RWPE1 (cell line): Measurements from ENCODE around the gene SPOCD1.

ENCODE experiments used
- CTCF ChIA-PET: fragments of 350-600 bp; sonication (Branson Sonifier 250); formaldehyde crosslinking; extraction: SDS; loops from one replicate; lab custom pipeline; 2021; lab: Yijun Ruan, JAX
- POLR2A ChIA-PET: fragments of 400-600 bp; formaldehyde crosslinking; extraction: SDS; loops from one replicate; lab custom pipeline; 2020; ENCODE audit warnings: antibody characterized with exemption; ENCODE audit not compliant: low non-redundant PET; lab: Yijun Ruan, JAX
- DNase-seq: peaks from one replicate; pipeline ENCODE4 v3.0.0; 2012; ENCODE audit warnings: low spot score
- H3K27ac ChIP-seq: fragments of 450-650 bp; 2 replicates; pipeline ENCODE4 v1.5.1; 2017
- TF ChIP-seq, protein P1 (sequence below): fragments of 450-650 bp; conservative IDR thresholded peaks from 2 replicates; pipeline ENCODE4 v1.5.1; 2017; ENCODE audit warnings: low read depth, mild to moderate bottlenecking

SPOCD1 gene

DNA sequence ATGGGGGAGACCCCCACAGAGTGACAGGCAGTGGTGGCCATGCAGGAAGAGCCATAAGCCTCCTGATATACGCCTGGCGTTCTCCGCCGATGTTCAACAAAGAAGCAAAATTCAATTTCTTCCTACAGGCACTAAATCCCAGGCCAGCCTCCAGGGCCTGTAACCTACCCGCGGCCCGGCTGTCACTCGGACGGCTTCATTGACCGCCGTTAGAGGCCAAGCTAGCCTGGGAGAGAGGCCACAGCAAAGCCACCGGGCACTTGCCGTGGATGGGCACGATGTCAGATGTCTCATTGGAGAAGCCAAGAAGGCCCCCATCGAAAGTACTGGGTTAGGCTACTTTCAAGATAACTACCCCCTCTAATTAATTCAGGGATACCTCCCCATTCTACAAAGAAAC is 61.4 kb downstream of the SPOCD1 start:
- DNase-seq: no peak
- ChIA-PET CTCF (interaction anchor here (0.5 kb wide), 1 partner anchor 83 kb away, joined by 3 read pairs; no protein-coding TSS in a partner anchor), POLR2A (no interaction called here)
- TF ChIP-seq, protein P1, sequence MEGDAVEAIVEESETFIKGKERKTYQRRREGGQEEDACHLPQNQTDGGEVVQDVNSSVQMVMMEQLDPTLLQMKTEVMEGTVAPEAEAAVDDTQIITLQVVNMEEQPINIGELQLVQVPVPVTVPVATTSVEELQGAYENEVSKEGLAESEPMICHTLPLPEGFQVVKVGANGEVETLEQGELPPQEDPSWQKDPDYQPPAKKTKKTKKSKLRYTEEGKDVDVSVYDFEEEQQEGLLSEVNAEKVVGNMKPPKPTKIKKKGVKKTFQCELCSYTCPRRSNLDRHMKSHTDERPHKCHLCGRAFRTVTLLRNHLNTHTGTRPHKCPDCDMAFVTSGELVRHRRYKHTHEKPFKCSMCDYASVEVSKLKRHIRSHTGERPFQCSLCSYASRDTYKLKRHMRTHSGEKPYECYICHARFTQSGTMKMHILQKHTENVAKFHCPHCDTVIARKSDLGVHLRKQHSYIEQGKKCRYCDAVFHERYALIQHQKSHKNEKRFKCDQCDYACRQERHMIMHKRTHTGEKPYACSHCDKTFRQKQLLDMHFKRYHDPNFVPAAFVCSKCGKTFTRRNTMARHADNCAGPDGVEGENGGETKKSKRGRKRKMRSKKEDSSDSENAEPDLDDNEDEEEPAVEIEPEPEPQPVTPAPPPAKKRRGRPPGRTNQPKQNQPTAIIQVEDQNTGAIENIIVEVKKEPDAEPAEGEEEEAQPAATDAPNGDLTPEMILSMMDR: no peak
- peak overlapping the region; percentile 77 for H3K27ac ChIP-seq

DNA sequence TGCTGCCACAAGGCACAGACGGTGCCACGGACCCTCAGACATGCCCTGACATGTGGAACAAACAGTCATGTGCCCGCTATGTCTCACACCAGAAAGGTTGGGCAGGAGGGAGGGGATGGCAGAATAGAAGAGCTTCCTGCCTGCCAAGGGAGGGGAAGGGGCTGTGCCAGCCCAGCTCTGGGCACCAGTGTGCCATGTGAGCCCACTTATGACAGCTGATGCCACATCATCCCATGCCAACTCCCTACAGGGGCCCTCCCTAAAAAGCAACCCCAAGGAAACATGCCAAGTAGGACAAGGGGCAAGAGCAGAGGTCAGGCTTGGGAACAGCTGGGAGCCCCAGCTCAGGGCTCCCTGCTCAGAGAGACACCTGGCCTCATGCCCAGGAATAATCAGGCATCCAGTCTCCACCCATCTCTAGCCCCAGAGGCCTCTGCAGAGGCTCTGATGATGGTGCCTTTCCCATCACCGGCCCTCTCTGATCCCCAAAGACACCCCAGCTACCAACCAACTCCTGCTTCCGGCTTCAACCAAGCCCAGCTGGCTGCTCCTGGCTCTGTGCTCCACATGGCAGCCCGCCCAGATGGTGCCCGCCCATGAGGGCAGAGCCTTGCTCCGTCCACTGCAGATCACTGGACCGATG is 62.0 kb downstream of the SPOCD1 start:
- POLR2A ChIA-PET: no interaction called here
- CTCF ChIA-PET: interaction anchor here (0.6 to 1.4 kb wide), 2 partner anchors 10 to 111 kb away, joined by 7 read pairs; partner anchors contain the start of gene ADGRB2
- DNase-seq: peak; percentile 71
- TF ChIP-seq, protein P1: no peak
- H3K27ac ChIP-seq: peak overlapping the region; percentile 77

DNA sequence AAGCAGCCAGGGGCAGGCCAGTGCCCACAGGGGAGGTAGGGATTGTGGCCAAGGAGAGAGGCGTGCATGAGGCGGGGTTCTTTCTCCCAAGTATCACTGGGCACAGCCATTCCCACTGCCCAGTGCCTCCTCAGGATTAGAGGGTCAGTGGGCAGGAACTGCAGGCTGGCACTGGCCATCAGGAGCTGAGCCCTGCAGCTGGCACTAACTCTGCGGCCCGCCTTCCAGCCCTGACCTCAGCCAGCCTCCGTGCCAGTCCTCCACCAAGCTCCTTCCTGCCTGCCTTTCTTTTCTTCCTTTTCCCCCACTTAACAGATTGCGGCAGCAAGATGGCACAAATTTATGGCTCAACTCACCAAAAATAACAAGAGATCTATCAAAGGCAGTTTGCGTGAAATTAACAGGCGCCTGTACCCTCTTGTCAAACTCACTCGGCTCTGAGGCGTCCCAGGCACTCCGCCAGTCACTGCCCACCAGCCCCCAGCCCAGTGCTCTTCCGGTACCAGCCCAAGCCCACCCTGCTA is 62.8 kb downstream of the SPOCD1 start:
- H3K27ac ChIP-seq: peak overlapping the region; percentile 77
- CTCF ChIA-PET: interaction anchor here (1.4 kb wide), 1 partner anchor 10 kb away, joined by 7 read pairs; the partner anchor contains the start of gene ADGRB2
- POLR2A ChIA-PET: no interaction called here
- no peak for DNase-seq
- TF ChIP-seq, protein P1: no peak

DNA sequence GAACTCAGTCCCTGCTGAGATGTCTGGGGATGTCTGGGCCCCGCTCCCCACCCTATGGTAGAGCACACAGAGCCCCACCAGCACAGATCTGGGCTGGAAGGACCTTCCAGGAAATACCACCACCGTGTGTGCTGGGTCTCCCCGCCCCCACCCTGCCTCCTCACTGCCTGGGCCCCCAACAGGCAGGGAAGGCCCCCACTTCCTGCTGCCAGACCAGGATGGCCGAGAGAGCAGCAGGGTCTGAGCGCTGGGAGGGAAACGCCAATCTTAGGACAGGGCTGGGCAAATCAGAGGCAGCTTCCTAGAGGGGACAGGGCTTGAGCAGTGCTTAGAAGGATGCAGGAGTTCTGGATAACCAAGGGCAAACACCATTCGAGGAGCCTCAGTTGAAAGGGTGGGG is 63.6 kb downstream of the SPOCD1 start:
- ChIA-PET CTCF (no interaction called here), POLR2A (no interaction called here)
- peak overlapping the region; percentile 77 for H3K27ac ChIP-seq
- TF ChIP-seq, protein P1: no peak
- no peak for DNase-seq

DNA sequence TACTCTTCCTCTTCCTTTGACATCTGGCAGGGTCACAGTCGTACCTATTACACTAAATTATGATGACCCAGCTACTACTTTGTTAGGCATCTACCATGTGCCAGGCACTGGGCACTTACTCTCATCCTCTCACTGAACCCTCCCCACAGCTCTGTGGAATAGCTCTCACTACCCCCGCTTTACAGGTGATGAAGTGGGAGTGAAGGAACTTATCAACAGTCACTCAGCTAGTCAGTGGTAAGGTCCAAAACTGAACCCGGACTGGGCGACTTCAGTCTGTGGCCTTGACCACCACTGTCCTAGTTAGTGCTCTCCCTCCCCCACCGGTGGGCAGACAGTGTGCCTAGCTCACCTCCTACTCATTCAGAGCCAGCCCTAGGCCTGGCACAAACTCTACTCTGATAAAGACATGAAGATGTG is 64.0 kb downstream of the SPOCD1 start:
- TF ChIP-seq, protein P1: no peak
- H3K27ac ChIP-seq: peak overlapping the region; percentile 77
- DNase-seq: no peak
- ChIA-PET POLR2A (no interaction called here), CTCF (no interaction called here)

DNA sequence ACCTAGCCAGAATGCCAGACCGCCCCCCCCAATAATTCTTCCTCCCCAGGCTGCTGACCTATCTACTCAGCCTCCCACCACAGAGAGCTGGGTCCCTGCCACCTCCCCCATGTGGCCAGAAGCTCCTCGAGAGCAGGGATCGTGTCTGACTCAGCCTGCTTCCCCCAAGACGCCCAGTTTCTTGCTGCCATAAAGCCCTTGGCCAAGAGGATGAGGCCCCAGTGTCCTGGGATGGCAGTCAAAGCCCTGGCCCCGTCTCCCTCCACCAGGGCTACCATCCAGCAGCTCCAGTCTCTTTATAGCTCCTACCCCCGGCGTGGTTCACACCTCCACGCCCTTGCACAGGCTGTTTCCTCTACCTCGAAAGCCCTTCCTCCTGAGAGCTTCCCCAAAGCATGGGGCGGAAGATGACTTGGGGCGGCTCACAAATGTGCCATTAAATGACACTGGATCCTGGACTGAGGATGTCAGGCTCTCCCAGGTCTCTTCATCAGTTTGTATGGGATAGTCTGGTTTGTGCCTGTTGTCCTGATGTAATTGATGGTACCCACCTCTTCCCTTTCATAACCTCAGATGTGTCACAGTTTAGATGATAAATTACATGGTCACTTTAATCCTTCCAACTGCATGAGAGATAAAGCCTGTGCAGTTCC is 64.8 kb downstream of the SPOCD1 start:
- H3K27ac ChIP-seq: 0 out of 2 replicates have a peak overlapping the region, but pooled peaks have one; percentile 13
- ChIA-PET POLR2A (no interaction called here), CTCF (interaction anchor here (0.7 kb wide), 1 partner anchor 12 kb away, joined by 3 read pairs; no protein-coding TSS in a partner anchor)
- TF ChIP-seq, protein P1: no peak
- DNase-seq: no peak
